HepG2 (cell line): ENCODE data around the gene DNM3. TPM values are rescaled to one million over a fixed set of nuclear protein-coding genes. Genes with fewer than 3 reads are reported as not detected.

Experiments
- AGO2 ChIP-seq: fragments of 200-400 bp; formaldehyde crosslinking; optimal IDR thresholded peaks from 2 replicates; pipeline ENCODE3; 2017; ENCODE audit warnings: mild to moderate bottlenecking, low read depth, low read length, moderate library complexity
- BORCS8-MEF2B ChIP-seq: sonication (generic); formaldehyde crosslinking; IDR thresholded peaks from 2 replicates; pipeline ENCODE4 v1.8.0; 2022; ENCODE audit warnings: mild to moderate bottlenecking, missing genetic modification reagents
- E2F2 ChIP-seq: sonication (generic); formaldehyde crosslinking; IDR thresholded peaks from 2 replicates; pipeline ENCODE4 v1.4.0; 2020; ENCODE audit warnings: missing genetic modification reagents, borderline replicate concordance
- GATA4 ChIP-seq: sonication (generic); IDR thresholded peaks from 2 replicates; pipeline ENCODE4 v1.6.1; 2016; ENCODE audit warnings: antibody characterized with exemption, low read depth, borderline replicate concordance
- MAFG ChIP-seq: sonication (generic); formaldehyde crosslinking; IDR thresholded peaks from 2 replicates; pipeline ENCODE4 v1.5.1; 2020; ENCODE audit warnings: mild to moderate bottlenecking, missing genetic modification reagents
- PHF20 ChIP-seq: sonication (generic); formaldehyde crosslinking; IDR thresholded peaks from 2 replicates; pipeline ENCODE4 v1.5.0; 2020; ENCODE audit warnings: mild to moderate bottlenecking, missing genetic modification reagents
- PHF21A ChIP-seq: sonication (generic); formaldehyde crosslinking; IDR thresholded peaks from 2 replicates; pipeline ENCODE4 v1.5.0; 2020; ENCODE audit warnings: mild to moderate bottlenecking, missing genetic modification reagents
- RNF2 ChIP-seq: fragments of 450-650 bp; conservative IDR thresholded peaks from 2 replicates; pipeline ENCODE4 v1.6.1; 2016; ENCODE audit warnings: low read depth
- SMAD1 ChIP-seq: sonication (generic); formaldehyde crosslinking; IDR thresholded peaks from 2 replicates; pipeline ENCODE4 v1.4.0; 2020; ENCODE audit warnings: missing genetic modification reagents, low read depth, mild to moderate bottlenecking, borderline replicate concordance
- SNAI1 ChIP-seq: sonication (generic); formaldehyde crosslinking; IDR thresholded peaks from 2 replicates; pipeline ENCODE4 v1.5.0; 2020; ENCODE audit warnings: mild to moderate bottlenecking, missing genetic modification reagents, borderline replicate concordance
- TRIM24 ChIP-seq: sonication (generic); formaldehyde crosslinking; IDR thresholded peaks from 2 replicates; pipeline ENCODE4 v1.8.0; 2022; ENCODE audit warnings: mild to moderate bottlenecking, missing genetic modification reagents
- ZMYM2 ChIP-seq: sonication (generic); formaldehyde crosslinking; IDR thresholded peaks from 2 replicates; pipeline ENCODE4 v1.8.0; 2022; ENCODE audit warnings: mild to moderate bottlenecking, missing genetic modification reagents
- ZNF256 ChIP-seq: sonication (generic); formaldehyde crosslinking; conservative IDR thresholded peaks from 2 replicates; pipeline ENCODE4 v1.4.0; 2020; ENCODE audit warnings: missing genetic modification reagents
- ZNF503 ChIP-seq: sonication (generic); formaldehyde crosslinking; IDR thresholded peaks from 2 replicates; pipeline ENCODE4 v1.4.0; 2020; ENCODE audit warnings: missing genetic modification reagents
- ZNF530 ChIP-seq: sonication (generic); formaldehyde crosslinking; IDR thresholded peaks from 2 replicates; pipeline ENCODE4 v1.5.0; 2020; ENCODE audit warnings: low read depth, mild to moderate bottlenecking, missing genetic modification reagents
- ZNF547 ChIP-seq: sonication (generic); formaldehyde crosslinking; IDR thresholded peaks from 2 replicates; pipeline ENCODE4 v1.5.1; 2020; ENCODE audit warnings: mild to moderate bottlenecking, missing genetic modification reagents
- ZNF652 ChIP-seq: IDR thresholded peaks from 2 replicates; pipeline ENCODE4 v1.6.1; 2016; ENCODE audit warnings: low read depth, borderline replicate concordance
- ZNF687 ChIP-seq: sonication (generic); formaldehyde crosslinking; IDR thresholded peaks from 2 replicates; pipeline ENCODE4 v1.5.1; 2020; ENCODE audit warnings: mild to moderate bottlenecking, missing genetic modification reagents, moderate library complexity
- ZSCAN9 ChIP-seq: IDR thresholded peaks from 2 replicates; pipeline ENCODE4 v1.6.1; 2016; ENCODE audit warnings: borderline replicate concordance
- polyA plus RNA-seq, 8 experiments: library from polyadenylated mRNA; depleted of rRNA in 3 of 8; stranded (reverse) in 7 of 8; unstranded in 1 of 8; fragments of >200 nt; fragmentation: Illumina TruSeq in 4 of 8; extraction: Trizol in 4 of 8; gene quantifications; 2 replicates each; pipeline versions ENCODE4 v1.2.1 to v1.2.3, GENCODE V29; 2011 to 2016; ENCODE audit warnings: low read depth in 4 of 8, missing spikeins in 1 of 8, mixed read lengths in 1 of 8; ENCODE audit not compliant: insufficient read depth in 1 of 8
- total RNA-seq, 5 experiments: library from RNA; depleted of rRNA; stranded (reverse); fragments of >200 nt; fragmentation: Illumina TruSeq; extraction: Trizol; gene quantifications; 2 replicates each; pipeline ENCODE4 v1.2.3, GENCODE V29; 2016; ENCODE audit warnings: low read depth in 1 of 5
- TF ChIP-seq, protein P1 (sequence below): sonication (generic); formaldehyde crosslinking; IDR thresholded peaks from 2 replicates; pipeline ENCODE4 v1.5.1; 2020; ENCODE audit warnings: missing genetic modification reagents, mild to moderate bottlenecking, borderline replicate concordance
- TF ChIP-seq, protein P2 (sequence below): sonication (generic); formaldehyde crosslinking; IDR thresholded peaks from 2 replicates; pipeline ENCODE4 v1.4.0; 2020; ENCODE audit warnings: missing genetic modification reagents, borderline replicate concordance
- TF ChIP-seq, protein P3 (sequence below): sonication (generic); formaldehyde crosslinking; IDR thresholded peaks from 2 replicates; pipeline ENCODE4 v1.4.0; 2020; ENCODE audit warnings: mild to moderate bottlenecking, missing genetic modification reagents

Gene DNM3
- total and polyA plus RNA-seq, 2 of the 13 experiments (the other 11 are each of a cell fraction or from before 2014, with no cell fraction given), result 0.05 TPM; not detected in 1

GRCh38 chr1:172269084-172269483 is 427.8 kb downstream of the DNM3 start (continued):
- peak; percentile 82 for TF ChIP-seq ZNF503
- TF ChIP-seq RNF2, result no peak
- no peak for TF ChIP-seq ZNF256 (CRISPR knock-in tag)
- TF ChIP-seq GATA4, result no peak
- no peak for TF ChIP-seq ZNF652
- no peak for TF ChIP-seq E2F2
- TF ChIP-seq, protein P1, sequence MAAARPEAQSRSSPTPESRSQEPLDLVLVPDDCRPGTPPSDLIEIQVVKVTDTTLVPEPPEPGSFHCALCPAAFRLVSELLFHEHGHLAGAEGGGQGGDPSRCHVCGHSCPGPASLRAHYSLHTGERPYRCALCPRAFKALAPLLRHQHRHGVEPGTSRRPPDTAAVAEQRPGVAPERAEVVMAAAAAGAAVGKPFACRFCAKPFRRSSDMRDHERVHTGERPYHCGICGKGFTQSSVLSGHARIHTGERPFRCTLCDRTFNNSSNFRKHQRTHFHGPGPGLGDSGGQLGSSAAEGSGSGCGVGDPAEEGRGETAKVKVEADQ (CRISPR knock-in tag), result no peak
- TF ChIP-seq ZNF530 (CRISPR knock-in tag), result no peak
- no peak for TF ChIP-seq AGO2
- TF ChIP-seq TRIM24 (CRISPR knock-in tag), result no peak
- TF ChIP-seq, protein P2, sequence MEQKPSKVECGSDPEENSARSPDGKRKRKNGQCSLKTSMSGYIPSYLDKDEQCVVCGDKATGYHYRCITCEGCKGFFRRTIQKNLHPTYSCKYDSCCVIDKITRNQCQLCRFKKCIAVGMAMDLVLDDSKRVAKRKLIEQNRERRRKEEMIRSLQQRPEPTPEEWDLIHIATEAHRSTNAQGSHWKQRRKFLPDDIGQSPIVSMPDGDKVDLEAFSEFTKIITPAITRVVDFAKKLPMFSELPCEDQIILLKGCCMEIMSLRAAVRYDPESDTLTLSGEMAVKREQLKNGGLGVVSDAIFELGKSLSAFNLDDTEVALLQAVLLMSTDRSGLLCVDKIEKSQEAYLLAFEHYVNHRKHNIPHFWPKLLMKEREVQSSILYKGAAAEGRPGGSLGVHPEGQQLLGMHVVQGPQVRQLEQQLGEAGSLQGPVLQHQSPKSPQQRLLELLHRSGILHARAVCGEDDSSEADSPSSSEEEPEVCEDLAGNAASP (CRISPR knock-in tag), result peak; percentile 56; the same call in 1 of the 2 replicates
- no peak for TF ChIP-seq SMAD1 (CRISPR knock-in tag)
- no peak for TF ChIP-seq ZMYM2 (CRISPR knock-in tag)
- TF ChIP-seq PHF20 (CRISPR knock-in tag), result no peak
- TF ChIP-seq SNAI1 (CRISPR knock-in tag), result no peak
- TF ChIP-seq MAFG, result no peak
- 0 out of 2 replicates have a peak, but pooled peaks have one; percentile 45 for TF ChIP-seq PHF21A (CRISPR knock-in tag)
- no peak for TF ChIP-seq BORCS8-MEF2B (CRISPR knock-in tag)
- no peak for TF ChIP-seq ZNF547 (CRISPR knock-in tag)
- TF ChIP-seq ZSCAN9, result peak; percentile 22; the same call in 1 of the 2 replicates
- TF ChIP-seq, protein P3, sequence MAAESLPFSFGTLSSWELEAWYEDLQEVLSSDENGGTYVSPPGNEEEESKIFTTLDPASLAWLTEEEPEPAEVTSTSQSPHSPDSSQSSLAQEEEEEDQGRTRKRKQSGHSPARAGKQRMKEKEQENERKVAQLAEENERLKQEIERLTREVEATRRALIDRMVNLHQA, result no peak
- TF ChIP-seq ZNF687, result no peak
